Stimulated activated CD8-positive, alpha-beta memory T cell treated with anti-CD3 and anti-CD28 coated beads, Interleukin-7, amount 100 ng/mL, for 48 hours (primary cell): ENCODE results near the gene SLC66A1.

Source experiments
- DNase-seq, 2 donors: peaks; one replicate each; pipeline ENCODE4 v3.0.0-alpha.2; 2020; ENCODE audit warnings: low read depth in 1 of 2; ENCODE audit errors: extremely low read depth in 1 of 2

SLC66A1 gene

DNA sequence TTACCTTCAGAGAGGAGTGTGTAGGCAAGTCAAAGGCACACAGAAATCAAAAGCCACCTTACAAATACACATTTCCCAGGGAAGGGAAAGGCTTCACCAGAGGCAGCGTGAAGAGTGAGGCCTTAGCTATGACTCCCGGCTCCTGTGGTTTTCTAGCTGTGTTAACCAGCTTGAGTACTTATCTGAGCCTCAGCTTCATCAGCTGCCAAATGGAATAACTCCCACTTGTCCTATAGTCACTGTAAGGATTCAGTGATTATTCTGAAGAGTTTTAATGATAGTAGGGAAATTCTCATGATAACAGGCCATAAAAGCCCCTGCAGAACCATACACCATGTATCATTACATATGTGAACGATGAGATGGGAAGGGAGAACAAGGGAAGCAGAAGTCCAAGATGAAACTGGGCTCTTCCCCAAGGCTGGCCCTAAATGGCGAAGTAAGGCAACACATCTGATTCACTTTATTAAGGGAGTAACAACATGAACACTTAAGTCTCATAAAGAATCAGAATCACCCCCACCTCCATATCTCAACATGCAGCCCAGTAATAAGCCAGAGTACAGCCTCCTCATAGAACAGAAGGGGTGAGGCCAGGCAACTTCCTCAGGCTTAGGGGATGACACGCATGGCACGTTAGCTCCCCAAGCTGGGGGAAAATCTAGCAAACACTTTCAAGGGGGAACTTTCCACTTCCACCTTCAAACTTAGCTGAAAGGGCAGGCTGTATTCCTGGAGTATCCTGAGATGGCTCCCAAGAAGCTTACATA is 63.7 kb downstream of the SLC66A1 start:
- no peak for DNase-seq

DNA sequence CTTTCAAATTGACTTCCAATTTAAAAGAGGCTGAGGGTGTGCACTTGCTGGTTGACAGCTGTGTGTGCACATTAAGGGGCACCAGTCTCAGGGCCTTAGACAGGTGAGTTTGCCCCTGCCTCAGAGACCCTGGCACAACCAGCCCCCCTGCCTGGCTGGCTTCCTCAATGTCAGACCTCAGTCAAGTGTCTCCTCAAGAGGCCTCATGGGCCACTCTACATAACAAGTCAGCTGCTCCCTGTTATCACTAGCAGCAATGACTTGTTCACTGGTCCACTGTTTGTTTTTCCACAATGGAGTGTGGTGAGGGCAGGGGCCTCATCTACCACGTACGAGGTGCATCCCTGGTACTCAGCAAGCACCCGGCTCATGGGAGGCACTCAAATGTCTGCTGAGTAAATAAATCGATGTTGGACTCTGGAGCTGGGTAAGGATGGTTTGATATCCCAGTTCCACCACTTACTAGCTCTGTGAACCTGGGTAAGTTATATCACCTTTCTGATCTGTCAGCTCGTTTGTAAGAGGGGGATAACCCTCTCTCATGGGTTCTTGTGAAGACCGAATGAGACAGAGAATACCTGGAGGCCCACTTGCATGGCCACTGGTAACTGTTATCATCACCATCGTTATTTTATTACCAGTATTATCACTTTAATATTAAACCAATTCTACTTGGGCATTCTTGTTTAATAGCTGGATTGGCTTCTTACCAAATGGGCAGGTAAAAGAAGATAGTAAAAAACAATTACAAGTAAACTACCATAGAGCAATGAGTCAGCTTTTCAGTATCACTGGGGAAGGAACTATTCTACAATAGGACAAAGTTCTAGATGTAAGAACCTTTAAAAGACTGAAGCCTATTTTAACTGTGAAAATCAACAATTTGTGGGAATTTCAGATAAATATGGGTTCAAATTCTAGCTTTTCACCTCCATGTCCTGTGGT is 64.6 kb downstream of the SLC66A1 start:
- DNase-seq, result no peak

DNA sequence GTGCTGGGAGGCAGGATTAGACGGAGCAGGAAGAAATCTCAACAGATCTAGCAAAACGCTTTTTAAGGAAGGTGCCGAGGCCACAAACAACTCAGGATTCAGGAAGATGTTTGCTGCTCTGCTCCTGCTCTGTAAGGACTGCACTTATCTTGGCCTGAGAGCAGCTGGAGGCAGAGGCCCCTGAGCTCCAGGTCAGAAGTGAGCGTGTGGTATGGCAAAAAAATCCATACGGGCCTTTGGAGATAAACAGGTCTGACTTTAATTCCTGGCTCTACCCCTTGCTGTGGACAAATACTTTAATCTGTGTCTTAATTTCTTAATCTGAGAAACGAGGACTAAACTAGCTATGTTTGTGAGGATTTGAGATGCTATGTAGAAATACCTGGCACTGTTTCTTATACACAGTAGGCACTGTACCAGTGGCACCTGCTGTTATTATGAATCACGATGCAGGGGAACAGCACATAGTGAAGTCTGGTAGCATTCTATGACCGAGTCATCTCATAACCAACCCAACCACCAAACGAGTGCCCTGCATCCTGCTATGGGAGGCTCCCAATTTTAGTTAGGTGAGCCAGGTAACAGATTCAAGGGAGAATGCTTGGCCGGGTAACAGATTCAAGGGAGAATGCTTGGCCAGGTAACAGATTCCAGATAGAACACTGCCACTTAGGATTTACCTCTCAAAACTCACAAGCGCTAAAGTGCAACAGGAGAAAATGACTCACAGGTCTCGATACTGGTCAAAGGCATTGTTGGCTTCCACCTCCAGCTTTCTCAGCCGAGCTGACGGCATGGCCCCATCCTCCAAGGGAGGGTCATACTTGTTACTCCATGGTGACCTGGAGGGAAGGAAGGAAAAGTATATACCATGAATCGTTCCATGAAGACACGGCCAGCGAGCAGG is 65.9 kb downstream of the SLC66A1 start:
- no peak for DNase-seq
